ENCODE results near the gene FOXA2.
"Not testable (repeated sequence)": the region's sequence is repeated elsewhere in the genome, so short reads cannot be mapped to it uniquely, and the experiment has no call there.

FOXA2 gene

DNA sequence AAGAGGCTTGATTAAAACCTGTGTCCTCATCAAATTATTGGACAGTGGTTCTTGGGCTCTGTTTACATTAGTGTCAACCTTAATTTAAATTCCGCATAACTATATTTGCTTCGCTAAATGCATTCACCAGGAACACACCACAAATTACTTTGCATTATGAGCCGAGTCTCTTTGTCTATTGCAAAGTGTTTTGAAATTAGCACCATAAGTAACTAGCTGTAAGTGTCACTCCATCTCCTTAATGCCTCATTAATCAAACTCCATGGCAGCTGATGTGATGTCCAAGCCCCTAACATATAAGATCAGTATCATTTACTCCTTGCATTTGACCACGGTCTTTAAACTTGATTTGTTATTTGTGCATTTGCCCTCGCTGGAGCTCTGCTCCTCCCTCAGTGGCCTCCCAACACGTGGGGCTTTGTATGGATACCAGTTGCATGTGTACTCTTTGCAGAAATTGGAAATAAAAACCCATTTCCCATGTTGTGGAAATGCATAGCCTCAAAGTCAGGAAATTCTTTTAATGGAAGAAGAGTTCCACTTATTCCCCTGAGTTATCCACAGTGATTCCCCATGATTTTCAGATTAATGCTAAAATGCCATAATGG, 24.6 kb downstream of the FOXA2 start:
- TF ChIP-seq, protein P1, sequence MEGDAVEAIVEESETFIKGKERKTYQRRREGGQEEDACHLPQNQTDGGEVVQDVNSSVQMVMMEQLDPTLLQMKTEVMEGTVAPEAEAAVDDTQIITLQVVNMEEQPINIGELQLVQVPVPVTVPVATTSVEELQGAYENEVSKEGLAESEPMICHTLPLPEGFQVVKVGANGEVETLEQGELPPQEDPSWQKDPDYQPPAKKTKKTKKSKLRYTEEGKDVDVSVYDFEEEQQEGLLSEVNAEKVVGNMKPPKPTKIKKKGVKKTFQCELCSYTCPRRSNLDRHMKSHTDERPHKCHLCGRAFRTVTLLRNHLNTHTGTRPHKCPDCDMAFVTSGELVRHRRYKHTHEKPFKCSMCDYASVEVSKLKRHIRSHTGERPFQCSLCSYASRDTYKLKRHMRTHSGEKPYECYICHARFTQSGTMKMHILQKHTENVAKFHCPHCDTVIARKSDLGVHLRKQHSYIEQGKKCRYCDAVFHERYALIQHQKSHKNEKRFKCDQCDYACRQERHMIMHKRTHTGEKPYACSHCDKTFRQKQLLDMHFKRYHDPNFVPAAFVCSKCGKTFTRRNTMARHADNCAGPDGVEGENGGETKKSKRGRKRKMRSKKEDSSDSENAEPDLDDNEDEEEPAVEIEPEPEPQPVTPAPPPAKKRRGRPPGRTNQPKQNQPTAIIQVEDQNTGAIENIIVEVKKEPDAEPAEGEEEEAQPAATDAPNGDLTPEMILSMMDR (conservative IDR thresholded peaks at IDR 0.05) = no peak
- no peak for TF ChIP-seq ZFX (IDR thresholded peaks at IDR 0.05)
- no peak overlapping the region for H3K27ac ChIP-seq

DNA sequence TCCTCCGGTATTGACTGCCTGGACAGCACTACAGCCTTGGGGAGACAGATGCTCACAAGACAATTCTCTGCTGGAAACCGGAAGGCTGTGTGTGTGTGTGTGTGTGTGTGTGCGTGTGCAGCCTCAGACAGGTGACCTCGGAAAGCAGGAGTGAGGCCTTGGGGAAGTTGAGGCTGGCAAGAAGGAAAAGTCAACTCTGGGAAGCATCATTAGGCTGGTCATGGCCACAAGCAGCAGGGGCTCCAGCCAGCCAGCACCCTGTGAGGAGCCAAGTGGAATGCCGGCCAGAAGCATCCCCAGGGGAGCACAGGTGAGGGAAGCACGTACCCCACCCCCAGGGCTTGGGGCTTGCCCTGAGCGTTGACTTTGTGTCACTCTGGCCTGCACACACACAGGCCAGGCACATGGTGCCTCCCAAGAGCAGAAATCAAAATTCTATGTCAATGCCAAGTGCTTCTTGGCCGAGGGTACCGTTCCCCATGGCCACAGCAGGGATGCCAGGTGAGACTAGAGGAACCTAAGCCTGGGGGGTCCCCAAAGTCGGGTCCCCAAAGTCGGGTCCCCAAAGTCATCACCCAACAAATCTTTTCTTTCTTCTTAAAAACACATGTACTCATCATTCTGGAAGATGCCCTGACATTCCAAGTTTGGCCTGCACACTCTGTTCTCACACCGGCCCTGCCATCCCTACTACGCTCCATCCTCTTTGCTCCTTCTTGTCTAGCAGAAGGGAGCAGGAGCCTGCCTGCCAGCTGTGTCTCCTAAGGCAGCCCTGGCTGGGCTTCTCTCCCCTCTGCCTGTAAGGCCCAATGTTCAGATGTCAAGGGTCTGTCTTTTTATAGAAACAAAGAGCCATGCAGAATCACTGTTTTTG, 26.7 kb downstream of the FOXA2 start:
- no peak for TF ChIP-seq ZFX (IDR thresholded peaks at IDR 0.05)
- TF ChIP-seq, protein P1 (conservative IDR thresholded peaks at IDR 0.05) = no peak
- no peak overlapping the region for H3K27ac ChIP-seq

DNA sequence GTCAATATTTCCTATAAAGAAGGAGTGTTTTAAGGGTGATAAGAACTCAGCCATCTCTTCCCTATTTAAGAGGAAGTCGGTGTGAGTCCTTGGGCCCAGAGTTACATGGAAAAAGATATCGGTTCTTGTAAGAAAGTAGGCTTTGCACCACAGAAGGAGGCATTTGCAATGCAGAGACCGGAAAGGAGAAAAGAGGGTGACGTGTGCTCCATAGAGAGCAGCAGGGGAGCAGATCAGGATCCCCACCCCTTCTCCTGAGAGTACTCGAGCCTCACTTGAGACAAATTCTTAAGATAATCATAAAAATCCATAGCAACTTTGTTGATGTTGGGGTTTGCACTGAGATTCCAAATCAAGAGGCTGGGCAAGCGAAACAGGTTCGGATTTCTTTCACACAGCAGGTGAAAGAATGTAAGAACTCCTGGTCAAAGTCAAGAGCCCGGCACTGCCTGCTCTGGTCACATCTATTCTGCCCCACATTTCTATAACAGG, 27.8 kb downstream of the FOXA2 start:
- TF ChIP-seq ZFX (IDR thresholded peaks at IDR 0.05) = no peak
- TF ChIP-seq, protein P1 (conservative IDR thresholded peaks at IDR 0.05) = no peak
- no peak overlapping the region for H3K27ac ChIP-seq

DNA sequence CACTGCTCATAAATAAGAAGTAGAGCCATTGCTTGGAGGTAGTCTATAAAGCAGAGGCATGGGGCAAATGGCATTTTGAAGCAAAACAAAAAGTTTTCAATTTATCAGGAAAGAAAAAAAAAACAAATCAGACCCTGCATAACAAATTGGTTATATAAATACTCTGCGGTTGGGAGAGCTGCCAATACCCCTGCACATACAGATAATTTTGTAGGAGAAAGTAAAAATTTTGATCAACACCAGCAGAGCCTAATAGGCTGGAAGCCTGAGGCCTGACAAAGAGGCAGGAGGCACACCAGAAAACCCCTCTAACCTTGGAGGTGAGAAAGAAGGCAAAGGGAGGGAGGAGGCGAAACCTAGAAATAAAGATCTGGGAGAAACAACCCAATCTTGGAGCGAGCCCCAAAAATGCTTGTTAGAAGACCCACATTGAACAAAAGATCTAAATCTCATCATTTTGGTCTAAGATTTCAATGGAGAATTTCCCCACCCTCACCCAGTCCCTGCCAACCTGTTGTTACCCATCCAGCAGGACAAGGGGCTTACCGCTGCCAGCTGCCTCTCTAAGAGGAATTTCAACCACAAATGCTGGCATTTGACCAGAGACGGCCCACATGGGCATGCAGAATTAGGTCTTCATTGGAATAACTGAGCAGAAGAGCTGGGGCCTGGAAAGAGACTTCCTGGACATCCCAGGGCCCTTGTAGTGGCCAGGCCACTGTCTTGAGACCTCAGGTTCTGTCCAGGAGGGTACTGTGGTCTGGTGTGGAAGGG, 28.4 kb downstream of the FOXA2 start:
- no peak for TF ChIP-seq ZFX (IDR thresholded peaks at IDR 0.05)
- TF ChIP-seq, protein P1 (conservative IDR thresholded peaks at IDR 0.05) = no peak
- no peak overlapping the region for H3K27ac ChIP-seq

DNA sequence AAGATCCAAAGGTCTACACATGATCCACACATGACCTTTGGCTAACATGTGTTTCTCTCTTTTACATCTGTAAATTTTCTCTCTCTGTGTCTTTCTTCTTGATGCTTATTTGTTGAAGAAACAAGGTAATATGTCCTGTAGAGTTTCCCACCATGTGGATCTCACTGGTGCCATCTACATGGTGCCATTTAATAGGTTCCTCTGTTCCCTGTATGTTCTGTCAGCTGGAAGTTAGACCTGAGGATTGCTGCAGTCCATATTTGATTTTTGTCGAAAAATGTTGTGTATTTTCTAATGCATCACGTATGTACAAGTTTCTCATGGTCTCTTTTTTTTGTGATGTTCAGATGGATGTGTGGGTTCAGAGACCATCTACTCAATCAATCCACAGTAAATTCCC, 30.0 kb downstream of the FOXA2 start:
- TF ChIP-seq, protein P1 (conservative IDR thresholded peaks at IDR 0.05) = no peak
- no peak for TF ChIP-seq ZFX (IDR thresholded peaks at IDR 0.05)
- H3K27ac ChIP-seq = no peak overlapping the region

DNA sequence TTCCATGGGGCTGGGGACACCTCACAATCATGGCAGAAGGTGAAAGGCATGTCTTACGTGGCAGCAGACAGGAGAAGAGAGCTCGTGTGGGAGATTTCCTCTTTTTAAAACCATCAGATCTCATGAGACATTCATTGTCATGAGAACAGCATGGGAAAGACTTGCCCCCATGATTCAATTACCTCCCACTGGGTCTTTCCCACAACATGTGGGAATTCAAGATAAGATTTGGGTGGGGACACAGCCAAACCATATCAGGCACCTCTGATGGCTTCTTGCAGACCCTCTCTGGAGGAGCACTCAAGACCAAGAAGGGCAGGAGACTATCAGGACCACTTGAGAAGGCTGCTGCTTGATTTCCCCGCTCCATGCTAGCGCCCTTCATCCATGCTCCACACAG, 33.9 kb downstream of the FOXA2 start:
- H3K27ac ChIP-seq = not testable (repeated sequence)

DNA sequence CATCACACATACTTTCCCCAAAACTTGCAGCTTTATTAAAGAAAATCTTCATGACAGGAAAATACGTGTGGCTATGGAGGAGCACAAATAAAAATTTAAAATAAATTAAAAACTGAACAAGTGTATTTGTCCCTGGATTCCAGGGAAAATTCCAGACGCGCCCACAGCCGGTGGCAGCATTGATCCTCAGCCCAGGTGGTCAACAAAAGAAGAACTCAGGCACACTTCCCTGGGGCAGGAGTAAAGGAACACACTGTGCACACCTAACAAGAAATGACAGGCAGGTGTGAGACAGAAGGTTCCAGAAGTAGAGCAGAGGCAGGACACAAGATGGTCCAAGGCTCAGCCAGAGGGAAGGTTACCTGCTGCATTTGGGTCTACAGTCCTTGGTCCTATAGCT, 36.3 kb downstream of the FOXA2 start:
- no peak overlapping the region for H3K27ac ChIP-seq
- TF ChIP-seq, protein P1 (conservative IDR thresholded peaks at IDR 0.05) = no peak
- no peak for TF ChIP-seq ZFX (IDR thresholded peaks at IDR 0.05)

Data from C4-2B (cell line).